K562 (cell line): ENCODE data around the gene RXRA. TPM values are rescaled to one million over a fixed set of nuclear protein-coding genes. Genes with fewer than 3 reads are reported as not detected.

Experiments used
- ATAC-seq: fragments of 200-7000 bp; cut with Tn5 transposase; 3 replicates; pipeline ENCODE4 v1.9.1; 2020; ENCODE audit warnings: moderate library complexity
- BruUV-seq: library from RNA; stranded (reverse); fragments of 400-500 nt; replicated peaks from 2 replicates; lab custom pipeline; 2021; lab: Mats Ljungman, UMichigan
- CTCF ChIA-PET: fragments of 300-600 bp; formaldehyde crosslinking; extraction: SDS; loops from one replicate; lab custom pipeline; 2021; ENCODE audit warnings: low intra/inter-chr PET ratio; lab: Yijun Ruan, JAX
- POLR2A ChIA-PET: fragments of 300-600, 350-650 bp; sonication (Branson Sonifier 250); formaldehyde crosslinking; extraction: SDS; loops from one replicate; lab custom pipeline; 2021; ENCODE audit warnings: antibody characterized with exemption, inconsistent platforms; lab: Yijun Ruan, JAX
- DNase-seq, 4 experiments: peaks; one replicate each; pipeline versions ENCODE4 v3.0.0 to v3.0.0-alpha.2; 2011 to 2018; ENCODE audit warnings: low spot score in 3 of 4, mixed read lengths in 3 of 4; ENCODE audit errors: extremely low read depth in 1 of 4
- FAIRE-seq: peaks from 2 replicates; lab custom pipeline; 2011; peaks lifted over from hg19 to GRCh38; lab: Jason Lieb, UNC
- H2AFZ ChIP-seq: 2 replicates; pipeline ENCODE4 v1.6.0; 2011; ENCODE audit warnings: low read depth, low read length, control low read depth, inconsistent platforms
- H3K27ac ChIP-seq: fragments of 200-600 bp; 3 replicates; pipeline ENCODE4 v1.8.0; 2011; ENCODE audit warnings: low read depth, mild to moderate bottlenecking, control low read depth, inconsistent platforms, low read length, moderate library complexity, mixed read lengths; ENCODE audit errors: extremely low read depth
- H3K27me3 ChIP-seq, 2 experiments: fragments of 300-600 bp in 1 of 2; 2 replicates in 1 of 2; 3 replicates in 1 of 2; pipeline versions ENCODE4 v1.6.0 to v1.8.0; 2011; ENCODE audit warnings: inconsistent platforms in 2 of 2, low read length in 2 of 2, mild to moderate bottlenecking in 1 of 2, mixed read lengths in 1 of 2, moderate library complexity in 1 of 2; ENCODE audit not compliant: control insufficient read depth in 2 of 2, insufficient read depth in 2 of 2
- H3K36me3 ChIP-seq: fragments of 300-600 bp; 3 replicates; pipeline ENCODE4 v1.8.0; 2011; ENCODE audit warnings: mild to moderate bottlenecking, low read length, inconsistent platforms; ENCODE audit not compliant: control insufficient read depth, insufficient read depth
- H3K4me1 ChIP-seq, 2 experiments: fragments of 200-600 bp in 1 of 2; replicated peaks in 1 of 2; 2 replicates in 1 of 2; 3 replicates in 1 of 2; pipeline versions ENCODE4 v1.5.1 to v1.8.0; 2011; ENCODE audit warnings: inconsistent platforms in 2 of 2, low read length in 2 of 2, mild to moderate bottlenecking in 1 of 2, mixed read lengths in 1 of 2, moderate library complexity in 1 of 2; ENCODE audit not compliant: control insufficient read depth in 2 of 2, insufficient read depth in 2 of 2
- H3K4me2 ChIP-seq: 2 replicates; pipeline ENCODE4 v1.6.1; 2011; ENCODE audit warnings: low read length, control low read depth, inconsistent platforms, mixed read lengths; ENCODE audit not compliant: insufficient read depth
- H3K4me3 ChIP-seq: fragments of 200-600 bp; sonication (generic), shearing (Covaris generic); 2 replicates; pipeline ENCODE4 v1.5.1; 2016; ENCODE audit warnings: control low read depth, inconsistent platforms
- H3K79me2 ChIP-seq: fragments of 200-600 bp; 3 replicates; pipeline ENCODE4 v1.8.0; 2011; ENCODE audit warnings: low read length, inconsistent platforms; ENCODE audit not compliant: control insufficient read depth, insufficient read depth
- H3K9ac ChIP-seq, 2 experiments: 2 replicates each; pipeline versions ENCODE4 v1.6.0 to v1.6.1; 2011; ENCODE audit warnings: low read depth in 2 of 2, low read length in 2 of 2, control low read depth in 1 of 2, inconsistent platforms in 1 of 2, mild to moderate bottlenecking in 1 of 2, mixed read lengths in 1 of 2; ENCODE audit not compliant: insufficient read depth in 1 of 2
- H3K9me1 ChIP-seq: one replicate; pipeline ENCODE4 v1.6.0; 2011; ENCODE audit warnings: inconsistent platforms, mild to moderate bottlenecking, low read length, moderate library complexity; ENCODE audit not compliant: control insufficient read depth, insufficient read depth
- H3K9me3 ChIP-seq: replicated peaks from 2 replicates; pipeline ENCODE4 v1.5.1; 2011; ENCODE audit warnings: low read depth, low read length, inconsistent platforms; ENCODE audit not compliant: control insufficient read depth, insufficient read depth
- H4K20me1 ChIP-seq: replicated peaks from 2 replicates; pipeline ENCODE4 v1.6.1; 2011; ENCODE audit warnings: low read length, inconsistent platforms, mixed read lengths; ENCODE audit not compliant: control insufficient read depth, insufficient read depth
- AFF4 ChIP-seq: sonication (generic); formaldehyde crosslinking; IDR thresholded peaks from 2 replicates; pipeline ENCODE4 v1.8.0; 2023; ENCODE audit warnings: mild to moderate bottlenecking, missing genetic modification reagents
- ATF3 ChIP-seq, 2 experiments: fragments of 450-650 bp in 1 of 2; sonication (generic) in 1 of 2; formaldehyde crosslinking in 1 of 2; IDR thresholded peaks in 1 of 2; conservative IDR thresholded peaks in 1 of 2; 2 replicates each; pipeline versions ENCODE4 v1.6.1 to v1.8.1; 2016 to 2023; ENCODE audit warnings: mild to moderate bottlenecking in 2 of 2, moderate library complexity in 2 of 2, inconsistent platforms in 1 of 2, missing genetic modification reagents in 1 of 2
- CEBPG ChIP-seq, 3 experiments: fragments of 200-800 bp in 1 of 3; sonication (Bioruptor generic) in 1 of 3; sonication (generic) in 1 of 3; formaldehyde crosslinking in 1 of 3; IDR thresholded peaks in 2 of 3; conservative IDR thresholded peaks in 1 of 3; 2 replicates each; pipeline versions ENCODE4 v1.6.1 to v1.8.0; 2016 to 2022; ENCODE audit warnings: missing compliant biosample characterization in 2 of 3, missing genetic modification characterization in 2 of 3, mild to moderate bottlenecking in 1 of 3, missing genetic modification reagents in 1 of 3
- GMEB1 ChIP-seq: fragments of 250-450 bp; sonication (Bioruptor Pico); IDR thresholded peaks from 2 replicates; pipeline ENCODE4 v1.4.0; 2020; ENCODE audit warnings: mild to moderate bottlenecking
- HBP1 ChIP-seq: fragments of 450-650 bp; formaldehyde crosslinking; IDR thresholded peaks from 2 replicates; pipeline ENCODE4 v1.4.0; 2022; ENCODE audit warnings: missing genetic modification characterization
- MIER1 ChIP-seq: fragments of 450-650 bp; IDR thresholded peaks from 2 replicates; pipeline ENCODE4 v1.6.1; 2016; ENCODE audit warnings: antibody characterized with exemption, mild to moderate bottlenecking, low read depth
- RCOR1 ChIP-seq, 2 experiments: IDR thresholded peaks; 2 replicates each; pipeline ENCODE4 v1.6.1; 2012; ENCODE audit warnings: low read depth in 2 of 2, low read length in 2 of 2, borderline replicate concordance in 1 of 2, improper control_type of control experiment in 1 of 2
- TCF3 ChIP-seq: sonication (generic); formaldehyde crosslinking; IDR thresholded peaks from 2 replicates; pipeline ENCODE4 v1.4.0; 2020; ENCODE audit warnings: mild to moderate bottlenecking, missing genetic modification reagents
- ZBTB5 ChIP-seq: fragments of 450-650 bp; IDR thresholded peaks from 2 replicates; pipeline ENCODE4 v1.6.1; 2017; ENCODE audit warnings: antibody characterized with exemption
- ZNF143 ChIP-seq: sonication (generic); formaldehyde crosslinking; IDR thresholded peaks from 2 replicates; pipeline ENCODE4 v1.9.0; 2022; ENCODE audit warnings: mild to moderate bottlenecking, missing genetic modification reagents
- WGBS: fragments of 100-300 bp; shearing (Covaris generic); methylation state at CpG from one replicate; pipeline ENCODE4 v1.1.6; 2016; ENCODE audit warnings: low coverage, mixed read lengths; ENCODE audit not compliant: insufficient coverage; ENCODE audit errors: missing lambda C conversion rate; 5-methylcytosine and 5-hydroxymethylcytosine counted together
- in situ Hi-C: fragments of 300-500 bp; cut with MboI; formaldehyde crosslinking; loops from 4 replicates; pipeline ENCODE4 v1.15.0; 2018; ENCODE audit warnings: inconsistent platforms, mixed read lengths
- intact Hi-C: fragments of 100-400 bp; cut with micrococcal nuclease; formaldehyde crosslinking; loops from 2 replicates; pipeline ENCODE4 v1.14.2; 2022
- polyA plus RNA-seq, 8 experiments: library from polyadenylated mRNA; depleted of rRNA in 4 of 8; stranded (reverse) in 5 of 8; unstranded in 3 of 8; fragments of >200 nt; fragmentation: Nextera tagmentation in 2 of 8; fragmentation: Illumina TruSeq in 1 of 8; extraction: Ambion mirVana in 2 of 8; extraction: Trizol in 1 of 8; gene quantifications; 2 replicates each; pipeline versions ENCODE4 v1.2.1 to v1.2.3, GENCODE V29; 2011 to 2014; ENCODE audit warnings: inconsistent platforms in 1 of 8, missing spikeins in 1 of 8
- total RNA-seq, 7 experiments: library from RNA; depleted of rRNA in 6 of 7; stranded (reverse); fragments of >200 nt in 6 of 7; fragmentation: Illumina TruSeq in 2 of 7; extraction: Trizol in 2 of 7; gene quantifications; 2 replicates each; pipeline versions ENCODE4 v1.2.1 to v1.2.3, GENCODE V29; 2011 to 2021; ENCODE audit warnings: low replicate concordance in 1 of 7

The RXRA gene
- total and polyA plus RNA-seq, 9 of the 15 experiments (the other 6 are each of a cell fraction or from before 2014, with no cell fraction given) = 0.35 to 23.6 (median 4.6) TPM

GRCh38 chr9:134295746-134296250 lies 30.5 kb upstream of the RXRA start:
- Histone ChIP-seq H3K9me3 (no peaks in the 10 kb centered on the region), H3K27me3 (peaks cover 44 to 94% of the 10 kb centered on the region in 2 experiments), H3K9ac (no peak overlapping the region), H3K27ac (no peak overlapping the region), H3K4me2 (no peak overlapping the region), H3K79me2 (no peaks in the 10 kb centered on the region), H4K20me1 (peaks cover 31% of the 10 kb centered on the region), H3K4me3 (no peak overlapping the region), H3K9me1 (no peaks in the 10 kb centered on the region), H3K36me3 (no peaks in the 10 kb centered on the region), H2AFZ (no peak overlapping the region), H3K4me1 (peaks cover 0 to 15% of the 10 kb centered on the region in 2 experiments; a peak in 1 of 5 replicates)
- under 1% methylated on average over 8 of the region's 12 CpGs for WGBS
- intact Hi-C loops (no loop called here), in situ Hi-C loops (no loop called here)
- BruUV-seq = no TSS peak
- ChIA-PET POLR2A (interaction anchor here (0.5 to 0.6 kb wide), 2 partner anchors 26 to 165 kb away, joined by 3 read pairs; no protein-coding TSS in a partner anchor), CTCF (no interaction called here)
- FAIRE-seq = no peak
- no peak for DNase-seq
- ATAC-seq = no peak
- TF ChIP-seq RCOR1 (IDR thresholded peaks at IDR 0.05; ENCODE audit: borderline replicate concordance in 1 of 2, low read depth in 2 of 2, low read length in 2 of 2) = no peak
- no peak for TF ChIP-seq MIER1
- no peak for TF ChIP-seq HBP1
- no peak for TF ChIP-seq GMEB1 (CRISPR knock-in tag)
- no peak for TF ChIP-seq TCF3 (CRISPR knock-in tag)
- TF ChIP-seq ZBTB5 = no peak
- no peak for TF ChIP-seq CEBPG (CRISPR knock-in tag; IDR thresholded peaks at IDR 0.05)
- TF ChIP-seq CEBPG (tag; conservative IDR thresholded peaks at IDR 0.05 in 1 of 2, IDR thresholded peaks at IDR 0.05 in 1 of 2) = no peak
- TF ChIP-seq AFF4 (CRISPR knock-in tag) = no peak
- no peak for TF ChIP-seq ZNF143 (CRISPR knock-in tag)
- no peak for TF ChIP-seq ATF3 (IDR thresholded peaks at IDR 0.05)
- TF ChIP-seq ATF3 (CRISPR knock-in tag; conservative IDR thresholded peaks at IDR 0.05) = no peak
